ENCODE results near the gene KBTBD6. TPM values are rescaled to one million over a fixed set of nuclear protein-coding genes. Genes with fewer than 3 reads are reported as not detected.

KBTBD6 gene
- total and polyA plus RNA-seq, 10 of the 15 experiments (the other 5 are each of a cell fraction or from before 2014, with no cell fraction given) = 1.9 to 5.3 (median 3.8) TPM

DNA sequence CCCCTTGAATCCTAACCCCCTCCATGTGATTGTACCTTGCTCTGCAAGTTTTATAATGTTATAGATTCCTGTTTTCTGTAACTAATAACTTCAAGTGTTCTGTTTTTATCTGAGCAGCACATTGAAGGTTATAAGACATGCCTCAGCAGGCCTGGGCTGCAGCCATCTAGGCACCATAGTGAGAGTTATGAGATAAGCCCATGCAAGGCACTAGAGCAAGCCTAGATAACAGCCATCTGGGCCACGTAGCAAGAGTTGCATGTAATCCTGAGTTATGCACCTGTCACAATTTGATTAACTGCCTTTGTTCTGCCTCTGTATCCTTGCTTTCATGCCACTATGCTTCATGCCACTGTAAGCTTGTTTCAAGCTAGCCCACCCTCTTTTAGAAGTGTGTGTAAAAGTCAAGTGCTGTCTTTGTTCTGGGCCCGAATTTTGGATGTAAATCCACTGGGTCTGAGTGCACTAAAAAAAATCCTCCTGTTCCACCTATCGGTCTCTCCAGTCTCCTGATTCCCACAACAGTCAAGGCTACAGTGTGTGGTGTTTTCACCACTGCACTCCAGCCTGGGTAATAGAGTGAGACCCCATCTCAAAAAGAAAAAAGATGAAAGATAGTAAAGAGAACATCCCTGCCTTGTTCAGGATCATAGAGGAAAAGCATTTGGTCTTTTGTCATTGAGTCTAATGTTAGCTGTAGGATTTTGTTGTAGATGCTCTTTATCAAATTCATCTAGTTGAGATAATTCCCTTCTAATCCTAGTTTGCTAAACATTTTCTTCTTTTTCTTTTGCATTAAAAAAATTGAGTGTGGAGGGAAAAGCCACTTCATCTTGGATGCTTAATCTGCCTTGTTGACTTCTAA lies 16.0 kb upstream of the KBTBD6 start:
- H3K79me2 ChIP-seq (ENCODE audit: control insufficient read depth, insufficient read depth, low read length) = no peaks in the 10 kb centered on the region
- ATAC-seq (no peak), DNase-seq (ENCODE audit: low read depth, low spot score) (no peak), FAIRE-seq (no peak)
- H3K36me3 ChIP-seq (ENCODE audit: control insufficient read depth in 2 of 2, insufficient read depth in 2 of 2, low read length in 1 of 2) = no peaks in the 10 kb centered on the region
- in situ Hi-C loops (cut with MboI) (no loop called here), intact Hi-C loops (cut with micrococcal nuclease; ENCODE audit: unreplicated experiment) (no loop called here)
- H3K4me2 ChIP-seq (ENCODE audit: control insufficient read depth, insufficient read depth) = no peak overlapping the region
- ChIA-PET CTCF (no interaction called here), RAD21 (ENCODE audit: unreplicated experiment) (no interaction called here), POLR2A (no interaction called here), SMC1A (ENCODE audit: uncharacterized antibody, unreplicated experiment) (no interaction called here)
- H4K20me1 ChIP-seq (ENCODE audit: control insufficient read depth, insufficient read depth) = no peaks in the 10 kb centered on the region
- no peaks in the 10 kb centered on the region for H3K27me3 ChIP-seq (replicated peaks in 1 of 2; ENCODE audit: control insufficient read depth in 2 of 2, insufficient read depth in 2 of 2, low read length in 1 of 2)
- no peaks in the 10 kb centered on the region for H3K4me1 ChIP-seq (ENCODE audit: control insufficient read depth, insufficient read depth, low read length)
- no peak overlapping the region for H2AFZ ChIP-seq (ENCODE audit: control insufficient read depth, low read depth, low read length)
- no peak overlapping the region for H3K9ac ChIP-seq (ENCODE audit: control insufficient read depth, insufficient read depth, low read length)
- TF ChIP-seq CBX5 (IDR thresholded peaks at IDR 0.05; ENCODE audit: low read depth) (peak; percentile 99), CBX3 (IDR thresholded peaks at IDR 0.05; ENCODE audit: borderline replicate concordance, low read depth) (peak; percentile 97; the same call in 1 of the 2 replicates), GATAD2B (conservative IDR thresholded peaks at IDR 0.05; ENCODE audit: low read depth) (no peak), CEBPZ (IDR thresholded peaks at IDR 0.05; ENCODE audit: low read depth, low read length) (peak; percentile 75)
- TF ChIP-seq, protein P1, sequence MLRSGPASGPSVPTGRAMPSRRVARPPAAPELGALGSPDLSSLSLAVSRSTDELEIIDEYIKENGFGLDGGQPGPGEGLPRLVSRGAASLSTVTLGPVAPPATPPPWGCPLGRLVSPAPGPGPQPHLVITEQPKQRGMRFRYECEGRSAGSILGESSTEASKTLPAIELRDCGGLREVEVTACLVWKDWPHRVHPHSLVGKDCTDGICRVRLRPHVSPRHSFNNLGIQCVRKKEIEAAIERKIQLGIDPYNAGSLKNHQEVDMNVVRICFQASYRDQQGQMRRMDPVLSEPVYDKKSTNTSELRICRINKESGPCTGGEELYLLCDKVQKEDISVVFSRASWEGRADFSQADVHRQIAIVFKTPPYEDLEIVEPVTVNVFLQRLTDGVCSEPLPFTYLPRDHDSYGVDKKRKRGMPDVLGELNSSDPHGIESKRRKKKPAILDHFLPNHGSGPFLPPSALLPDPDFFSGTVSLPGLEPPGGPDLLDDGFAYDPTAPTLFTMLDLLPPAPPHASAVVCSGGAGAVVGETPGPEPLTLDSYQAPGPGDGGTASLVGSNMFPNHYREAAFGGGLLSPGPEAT (IDR thresholded peaks at IDR 0.05; ENCODE audit: low read depth) = peak; percentile 50; the same call in 1 of the 2 replicates
- WGBS (ENCODE audit: insufficient coverage, insufficient replicate concordance, low lambda C conversion rate, missing lambda C conversion rate) = 41% methylated on average over 3 of the region's 3 CpGs
- H3K9me3 ChIP-seq (replicated peaks; ENCODE audit: control insufficient read depth, insufficient read depth, low read length) = peaks cover 15% of the 10 kb centered on the region
- no TSS peak for BruUV-seq (replicated peaks)
- no peak overlapping the region for H3K27ac ChIP-seq (ENCODE audit: control insufficient read depth, insufficient read depth)
- H3K4me3 ChIP-seq = no peak overlapping the region

Measured in GM12878 (cell line).